ENCODE measurements around the gene TAF11L3. TPM values are rescaled to one million over a fixed set of nuclear protein-coding genes. Genes with fewer than 3 reads are reported as not detected.

Gene TAF11L3
- total and polyA plus RNA-seq, 2 donors (not counting 3 experiments of a cell fraction or from before 2014, with no cell fraction given): not detected

DNA sequence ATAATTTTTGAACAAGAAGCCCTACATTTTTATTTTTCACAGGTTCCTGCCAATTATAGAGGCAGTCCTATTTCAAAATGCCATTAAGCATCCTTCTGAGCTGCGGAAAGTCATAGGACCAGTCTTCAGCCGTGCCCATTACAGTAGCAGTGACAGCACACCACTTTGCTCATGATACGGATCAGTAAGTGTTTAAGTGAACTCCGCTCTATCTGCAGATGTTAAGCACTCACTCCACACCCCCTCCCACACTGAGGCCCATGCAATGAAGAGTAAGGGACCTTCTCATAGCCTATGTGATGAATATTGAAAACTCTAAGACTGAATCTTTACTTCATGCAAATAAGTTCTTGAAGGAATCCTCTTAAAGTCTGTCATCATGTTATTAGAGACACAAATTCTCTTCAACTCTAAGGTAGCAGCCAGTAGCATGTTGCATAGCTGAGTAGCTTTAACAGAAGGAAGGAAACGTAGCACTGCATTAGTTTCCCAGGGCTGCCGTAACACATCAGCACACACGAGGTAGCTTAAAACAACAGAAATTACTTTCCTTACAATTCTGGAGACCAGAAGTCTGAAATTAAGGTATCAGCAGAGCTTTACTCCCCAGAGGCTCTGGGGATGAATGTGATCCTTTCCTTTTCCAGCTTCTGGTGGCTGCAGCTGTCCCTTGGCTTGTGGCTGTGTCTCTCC is 40.4 kb upstream of the TAF11L3 start:
- Histone ChIP-seq H3K9me3 (replicated peaks; ENCODE audit: control insufficient read depth, insufficient read depth, low read length) (no peaks in the 10 kb centered on the region), H3K27me3 (ENCODE audit: control insufficient read depth in 2 of 2, insufficient read depth in 2 of 2, low read length in 2 of 2) (no peaks in the 10 kb centered on the region), H3K36me3 (ENCODE audit: control insufficient read depth in 2 of 2, extremely low read depth in 1 of 2, insufficient read depth in 2 of 2, low read length in 2 of 2) (no peaks in the 10 kb centered on the region), H3K4me2 (ENCODE audit: insufficient read depth, low read length) (no peak overlapping the region), H3K79me2 (ENCODE audit: control insufficient read depth, insufficient read depth, low read length) (no peaks in the 10 kb centered on the region), H4K20me1 (replicated peaks; ENCODE audit: control insufficient read depth, extremely low read depth, insufficient read depth, low read length) (no peaks in the 10 kb centered on the region), H3K4me3 (replicated peaks in 1 of 3; ENCODE audit: insufficient read depth in 1 of 3, low read depth in 1 of 3, low read length in 3 of 3) (no peak overlapping the region), H3K27ac (ENCODE audit: insufficient read depth, low read depth, low read length) (no peak overlapping the region), H3K4me1 (ENCODE audit: control insufficient read depth, extremely low read depth, insufficient read depth, low read length) (no peaks in the 10 kb centered on the region), H3K9me1 (replicated peaks; ENCODE audit: control insufficient read depth, extremely low read depth, insufficient read depth, low read length) (no peaks in the 10 kb centered on the region), H2AFZ (ENCODE audit: low read depth, low read length) (no peak overlapping the region), H3K9ac (replicated peaks; ENCODE audit: extremely low read depth, insufficient read depth, low read length) (no peak overlapping the region)
- BruUV-seq (replicated peaks): no TSS peak
- POLR2A ChIA-PET: no interaction called here
- no peak for FAIRE-seq
- TF ChIP-seq EZH2 (IDR thresholded peaks at IDR 0.05; ENCODE audit: borderline replicate concordance, low read depth, low read length, severe bottlenecking) (no peak), POLR2AphosphoS5 (IDR thresholded peaks at IDR 0.05; ENCODE audit: insufficient read depth, low read depth, low read length) (no peak), POLR2A (IDR thresholded peaks at IDR 0.05; ENCODE audit: low read depth, low read length) (no peak), FOS (IDR thresholded peaks at IDR 0.05; ENCODE audit: borderline replicate concordance, insufficient read depth, low read length) (no peak)
- TF ChIP-seq, protein P1, sequence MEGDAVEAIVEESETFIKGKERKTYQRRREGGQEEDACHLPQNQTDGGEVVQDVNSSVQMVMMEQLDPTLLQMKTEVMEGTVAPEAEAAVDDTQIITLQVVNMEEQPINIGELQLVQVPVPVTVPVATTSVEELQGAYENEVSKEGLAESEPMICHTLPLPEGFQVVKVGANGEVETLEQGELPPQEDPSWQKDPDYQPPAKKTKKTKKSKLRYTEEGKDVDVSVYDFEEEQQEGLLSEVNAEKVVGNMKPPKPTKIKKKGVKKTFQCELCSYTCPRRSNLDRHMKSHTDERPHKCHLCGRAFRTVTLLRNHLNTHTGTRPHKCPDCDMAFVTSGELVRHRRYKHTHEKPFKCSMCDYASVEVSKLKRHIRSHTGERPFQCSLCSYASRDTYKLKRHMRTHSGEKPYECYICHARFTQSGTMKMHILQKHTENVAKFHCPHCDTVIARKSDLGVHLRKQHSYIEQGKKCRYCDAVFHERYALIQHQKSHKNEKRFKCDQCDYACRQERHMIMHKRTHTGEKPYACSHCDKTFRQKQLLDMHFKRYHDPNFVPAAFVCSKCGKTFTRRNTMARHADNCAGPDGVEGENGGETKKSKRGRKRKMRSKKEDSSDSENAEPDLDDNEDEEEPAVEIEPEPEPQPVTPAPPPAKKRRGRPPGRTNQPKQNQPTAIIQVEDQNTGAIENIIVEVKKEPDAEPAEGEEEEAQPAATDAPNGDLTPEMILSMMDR (IDR thresholded peaks at IDR 0.05; ENCODE audit: extremely low read depth in 1 of 2, insufficient read depth in 1 of 2, low read depth in 1 of 2, low read length in 2 of 2): no peak
- TF ChIP-seq, protein P2, sequence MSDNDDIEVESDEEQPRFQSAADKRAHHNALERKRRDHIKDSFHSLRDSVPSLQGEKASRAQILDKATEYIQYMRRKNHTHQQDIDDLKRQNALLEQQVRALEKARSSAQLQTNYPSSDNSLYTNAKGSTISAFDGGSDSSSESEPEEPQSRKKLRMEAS (IDR thresholded peaks at IDR 0.05; ENCODE audit: insufficient read depth, insufficient read length): no peak
- DNase-seq (ENCODE audit: low read depth, low spot score): no peak
- dilution Hi-C loops (cut with MboI; ENCODE audit: extremely low pct_ligation_motif_present, low sequenced_read_pairs) (no loop called here), intact Hi-C loops (cut with micrococcal nuclease) (no loop called here)
- CTCF ChIA-PET: interaction anchor here (1.1 kb wide), 1 partner anchor 262 kb away, joined by 3 read pairs; no protein-coding TSS in a partner anchor

Data from endothelial cell of umbilical vein (primary cell).